A549 (cell line): ENCODE measurements around the gene CADPS2.

Source experiments
- JUNB ChIP-seq: fragments of >200 bp; sonication (Bioruptor Twin); formaldehyde crosslinking; IDR thresholded peaks from 2 replicates; pipeline ENCODE4 v1.6.1; 2016
- RFX5 ChIP-seq: fragments of 450-650 bp; IDR thresholded peaks from 2 replicates; pipeline ENCODE4 v1.7.1; 2014; ENCODE audit warnings: antibody characterized with exemption, mild to moderate bottlenecking, moderate library complexity
- TF ChIP-seq, protein P1 (sequence below): fragments of >200 bp; sonication (Bioruptor Twin); formaldehyde crosslinking; IDR thresholded peaks from 3 replicates; pipeline ENCODE4 v1.6.1; 2016
- TF ChIP-seq, protein P2 (sequence below): fragments of 200-600 bp; sonication (generic); IDR thresholded peaks from 2 replicates; pipeline ENCODE4 v1.6.1; 2016; ENCODE audit warnings: antibody characterized with exemption, mild to moderate bottlenecking, moderate library complexity
- TF ChIP-seq, protein P3 (sequence below): fragments of >200 bp; sonication (Bioruptor Twin); formaldehyde crosslinking; IDR thresholded peaks from 3 replicates; pipeline ENCODE4 v1.5.1; 2016

DNA sequence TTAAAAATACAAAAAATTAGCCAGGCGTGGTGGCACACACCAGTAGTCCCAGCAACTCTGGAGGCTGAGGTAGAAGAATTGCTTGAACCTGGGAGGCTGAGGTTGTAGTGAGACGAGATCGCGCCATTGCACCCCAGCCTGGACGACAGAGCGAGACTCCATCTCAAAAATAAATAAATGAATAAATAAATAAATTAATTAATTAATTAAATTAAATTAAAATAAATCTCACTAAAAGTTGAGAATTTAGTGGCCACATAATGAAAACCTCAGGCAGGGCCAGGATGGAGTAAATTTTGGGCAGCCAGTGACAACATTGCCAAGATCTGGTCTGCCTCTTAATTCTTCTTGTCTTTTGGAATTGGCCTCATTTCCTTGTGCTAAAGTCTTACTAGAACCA is 394.3 kb downstream of the CADPS2 start:
- TF ChIP-seq RFX5, result no peak
- TF ChIP-seq, protein P1, sequence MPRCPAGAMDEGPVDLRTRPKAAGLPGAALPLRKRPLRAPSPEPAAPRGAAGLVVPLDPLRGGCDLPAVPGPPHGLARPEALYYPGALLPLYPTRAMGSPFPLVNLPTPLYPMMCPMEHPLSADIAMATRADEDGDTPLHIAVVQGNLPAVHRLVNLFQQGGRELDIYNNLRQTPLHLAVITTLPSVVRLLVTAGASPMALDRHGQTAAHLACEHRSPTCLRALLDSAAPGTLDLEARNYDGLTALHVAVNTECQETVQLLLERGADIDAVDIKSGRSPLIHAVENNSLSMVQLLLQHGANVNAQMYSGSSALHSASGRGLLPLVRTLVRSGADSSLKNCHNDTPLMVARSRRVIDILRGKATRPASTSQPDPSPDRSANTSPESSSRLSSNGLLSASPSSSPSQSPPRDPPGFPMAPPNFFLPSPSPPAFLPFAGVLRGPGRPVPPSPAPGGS, result no peak
- TF ChIP-seq, protein P2, sequence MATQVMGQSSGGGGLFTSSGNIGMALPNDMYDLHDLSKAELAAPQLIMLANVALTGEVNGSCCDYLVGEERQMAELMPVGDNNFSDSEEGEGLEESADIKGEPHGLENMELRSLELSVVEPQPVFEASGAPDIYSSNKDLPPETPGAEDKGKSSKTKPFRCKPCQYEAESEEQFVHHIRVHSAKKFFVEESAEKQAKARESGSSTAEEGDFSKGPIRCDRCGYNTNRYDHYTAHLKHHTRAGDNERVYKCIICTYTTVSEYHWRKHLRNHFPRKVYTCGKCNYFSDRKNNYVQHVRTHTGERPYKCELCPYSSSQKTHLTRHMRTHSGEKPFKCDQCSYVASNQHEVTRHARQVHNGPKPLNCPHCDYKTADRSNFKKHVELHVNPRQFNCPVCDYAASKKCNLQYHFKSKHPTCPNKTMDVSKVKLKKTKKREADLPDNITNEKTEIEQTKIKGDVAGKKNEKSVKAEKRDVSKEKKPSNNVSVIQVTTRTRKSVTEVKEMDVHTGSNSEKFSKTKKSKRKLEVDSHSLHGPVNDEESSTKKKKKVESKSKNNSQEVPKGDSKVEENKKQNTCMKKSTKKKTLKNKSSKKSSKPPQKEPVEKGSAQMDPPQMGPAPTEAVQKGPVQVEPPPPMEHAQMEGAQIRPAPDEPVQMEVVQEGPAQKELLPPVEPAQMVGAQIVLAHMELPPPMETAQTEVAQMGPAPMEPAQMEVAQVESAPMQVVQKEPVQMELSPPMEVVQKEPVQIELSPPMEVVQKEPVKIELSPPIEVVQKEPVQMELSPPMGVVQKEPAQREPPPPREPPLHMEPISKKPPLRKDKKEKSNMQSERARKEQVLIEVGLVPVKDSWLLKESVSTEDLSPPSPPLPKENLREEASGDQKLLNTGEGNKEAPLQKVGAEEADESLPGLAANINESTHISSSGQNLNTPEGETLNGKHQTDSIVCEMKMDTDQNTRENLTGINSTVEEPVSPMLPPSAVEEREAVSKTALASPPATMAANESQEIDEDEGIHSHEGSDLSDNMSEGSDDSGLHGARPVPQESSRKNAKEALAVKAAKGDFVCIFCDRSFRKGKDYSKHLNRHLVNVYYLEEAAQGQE, result no peak
- no peak for TF ChIP-seq JUNB
- TF ChIP-seq, protein P3, sequence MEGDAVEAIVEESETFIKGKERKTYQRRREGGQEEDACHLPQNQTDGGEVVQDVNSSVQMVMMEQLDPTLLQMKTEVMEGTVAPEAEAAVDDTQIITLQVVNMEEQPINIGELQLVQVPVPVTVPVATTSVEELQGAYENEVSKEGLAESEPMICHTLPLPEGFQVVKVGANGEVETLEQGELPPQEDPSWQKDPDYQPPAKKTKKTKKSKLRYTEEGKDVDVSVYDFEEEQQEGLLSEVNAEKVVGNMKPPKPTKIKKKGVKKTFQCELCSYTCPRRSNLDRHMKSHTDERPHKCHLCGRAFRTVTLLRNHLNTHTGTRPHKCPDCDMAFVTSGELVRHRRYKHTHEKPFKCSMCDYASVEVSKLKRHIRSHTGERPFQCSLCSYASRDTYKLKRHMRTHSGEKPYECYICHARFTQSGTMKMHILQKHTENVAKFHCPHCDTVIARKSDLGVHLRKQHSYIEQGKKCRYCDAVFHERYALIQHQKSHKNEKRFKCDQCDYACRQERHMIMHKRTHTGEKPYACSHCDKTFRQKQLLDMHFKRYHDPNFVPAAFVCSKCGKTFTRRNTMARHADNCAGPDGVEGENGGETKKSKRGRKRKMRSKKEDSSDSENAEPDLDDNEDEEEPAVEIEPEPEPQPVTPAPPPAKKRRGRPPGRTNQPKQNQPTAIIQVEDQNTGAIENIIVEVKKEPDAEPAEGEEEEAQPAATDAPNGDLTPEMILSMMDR, result no peak
